ENCODE measurements around the gene MTERF4. TPM values are rescaled to one million over a fixed set of nuclear protein-coding genes. Genes with fewer than 3 reads are reported as not detected.

The MTERF4 gene
- total and polyA plus RNA-seq, 10 of the 15 experiments (the other 5 are each of a cell fraction or from before 2014, with no cell fraction given): 36.7 to 69.1 (median 45.5) TPM

GRCh38 chr2:241147336-241147735 is 45.2 kb upstream of the MTERF4 start:
- in situ Hi-C loops (cut with MboI) (no loop called here), intact Hi-C loops (cut with micrococcal nuclease; ENCODE audit: unreplicated experiment) (loop anchor here (5.0 to 10.0 kb wide), 2 partner anchors 45 to 63 kb away; partner anchors contain the start of gene MTERF4)
- ChIA-PET RAD21 (ENCODE audit: unreplicated experiment) (interaction anchor here (0.7 to 1.2 kb wide), 4 partner anchors 18 to 70 kb away, joined by 3 to 4 read pairs (median 4); no protein-coding TSS in a partner anchor), SMC1A (ENCODE audit: uncharacterized antibody, unreplicated experiment) (interaction anchor here (0.9 to 6.2 kb wide), 7 partner anchors 18 to 163 kb away, joined by 3 to 45 read pairs (median 5); partner anchors contain the start of gene MTERF4), CTCF (interaction anchor here (0.9 to 1.2 kb wide), 2 partner anchors 51 to 69 kb away, joined by 3 to 4 read pairs; no protein-coding TSS in a partner anchor), POLR2A (interaction anchor here (1.0 to 1.2 kb wide), 2 partner anchors 14 to 34 kb away, joined by 3 read pairs; no protein-coding TSS in a partner anchor)
- no TSS peak for BruUV-seq (replicated peaks)
- Histone ChIP-seq H3K27ac (ENCODE audit: control insufficient read depth, insufficient read depth) (no peak overlapping the region), H3K9me3 (replicated peaks; ENCODE audit: control insufficient read depth, insufficient read depth, low read length) (no peaks in the 10 kb centered on the region), H3K4me2 (ENCODE audit: control insufficient read depth, insufficient read depth) (peak overlapping the region; percentile 90), H3K4me1 (ENCODE audit: control insufficient read depth, insufficient read depth, low read length) (peaks cover 23% of the 10 kb centered on the region), H3K27me3 (replicated peaks in 1 of 2; ENCODE audit: control insufficient read depth in 2 of 2, insufficient read depth in 2 of 2, low read length in 1 of 2) (no peaks in the 10 kb centered on the region), H3K36me3 (ENCODE audit: control insufficient read depth in 2 of 2, insufficient read depth in 2 of 2, low read length in 1 of 2) (no peaks in the 10 kb centered on the region; a peak in 1 of 4 replicates), H3K4me3 (no peak overlapping the region), H4K20me1 (ENCODE audit: control insufficient read depth, insufficient read depth) (no peaks in the 10 kb centered on the region), H2AFZ (ENCODE audit: control insufficient read depth, low read depth, low read length) (no peak overlapping the region), H3K79me2 (ENCODE audit: control insufficient read depth, insufficient read depth, low read length) (peaks cover 43% of the 10 kb centered on the region), H3K9ac (ENCODE audit: control insufficient read depth, insufficient read depth, low read length) (no peak overlapping the region)
- FAIRE-seq (no peak), DNase-seq (ENCODE audit: low read depth, low spot score) (no peak), ATAC-seq (no peak)
- TF ChIP-seq ZSCAN29 (IDR thresholded peaks at IDR 0.05) (no peak), ZNF217 (IDR thresholded peaks at IDR 0.05) (no peak), SIX5 (IDR thresholded peaks at IDR 0.05; ENCODE audit: low read depth, low read length, severe bottlenecking) (no peak), MXI1 (IDR thresholded peaks at IDR 0.05; ENCODE audit: low read depth, low read length) (no peak), CHD4 (IDR thresholded peaks at IDR 0.05) (no peak), TAF1 (IDR thresholded peaks at IDR 0.05; ENCODE audit: borderline replicate concordance, low read depth, low read length) (no peak), GABPA (IDR thresholded peaks at IDR 0.05; ENCODE audit: low read depth) (no peak), E2F4 (IDR thresholded peaks at IDR 0.05; ENCODE audit: low read depth, low read length) (no peak), BCL11A (IDR thresholded peaks at IDR 0.05; ENCODE audit: low read depth, low read length) (no peak)
- 98% methylated on average over 3 of the region's 3 CpGs for WGBS (ENCODE audit: insufficient coverage, insufficient replicate concordance, low lambda C conversion rate, missing lambda C conversion rate)
